ENCODE results near the gene NRG2. TPM values are rescaled to one million over a fixed set of nuclear protein-coding genes. Genes with fewer than 3 reads are reported as not detected.

NRG2 gene
- total and polyA plus RNA-seq, 2 of the 8 experiments (the other 6 are each of a cell fraction or from before 2014, with no cell fraction given) = 0.27 to 0.54 TPM

- TF ChIP-seq CHD7 (IDR thresholded peaks at IDR 0.05; ENCODE audit: insufficient replicate concordance, low read length) = no peak
- no peak for TF ChIP-seq SUZ12 (IDR thresholded peaks at IDR 0.05; ENCODE audit: low read length)
- no peak for TF ChIP-seq RXRA (IDR thresholded peaks at IDR 0.05; ENCODE audit: insufficient read depth, low read depth, low read length)
- TF ChIP-seq RNF2 (IDR thresholded peaks at IDR 0.05; ENCODE audit: borderline replicate concordance, low read depth, low read length, missing control alignments, poor library complexity, severe bottlenecking) = no peak
- no peak for TF ChIP-seq JUN (IDR thresholded peaks at IDR 0.05; ENCODE audit: low read depth, low read length)
- TF ChIP-seq POLR2A (IDR thresholded peaks at IDR 0.05; ENCODE audit: control extremely low read depth in 1 of 2, low read depth in 2 of 2, low read length in 2 of 2) = no peak
- TF ChIP-seq POLR2AphosphoS5 (IDR thresholded peaks at IDR 0.05; ENCODE audit: low read depth, low read length) = no peak
- no peak for TF ChIP-seq E2F6 (IDR thresholded peaks at IDR 0.05)
These were observed 42.8 kb downstream of the NRG2 start (continued) for GRCh38 chr5:140000332-140000731.

All from H1 (cell line).